HEK293T (cell line): Measurements from ENCODE around the gene CAPZA1.
"Not testable (repeated sequence)": the region's sequence is repeated elsewhere in the genome, so short reads cannot be mapped to it uniquely, and the experiment has no call there.

Experiments
- CTCF ChIA-PET: fragments of 350-600 bp; formaldehyde crosslinking; extraction: SDS; loops from one replicate; lab custom pipeline; 2021; ENCODE audit warnings: antibody characterized with exemption, inconsistent platforms; lab: Yijun Ruan, JAX
- POLR2A ChIA-PET: fragments of 350-600 bp; formaldehyde crosslinking; extraction: SDS; loops from one replicate; lab custom pipeline; 2020; ENCODE audit warnings: antibody characterized with exemption, inconsistent platforms; lab: Yijun Ruan, JAX
- DNase-seq: peaks from one replicate; pipeline ENCODE4 v3.0.0; 2012; ENCODE audit warnings: mixed read lengths; ENCODE audit errors: extremely low spot score
- ARNT ChIP-seq: fragments of 450-650 bp; IDR thresholded peaks from 2 replicates; pipeline ENCODE4 v1.6.1; 2017; ENCODE audit warnings: mild to moderate bottlenecking
- CTBP1 ChIP-seq: fragments of 450-650 bp; IDR thresholded peaks from 2 replicates; pipeline ENCODE4 v1.6.1; 2016; ENCODE audit warnings: borderline replicate concordance
- ELF4 ChIP-seq: fragments of 450-650 bp; IDR thresholded peaks from 2 replicates; pipeline ENCODE4 v1.6.1; 2017; ENCODE audit warnings: antibody characterized with exemption
- FOXA1 ChIP-seq: fragments of 450-650 bp; IDR thresholded peaks from 2 replicates; pipeline ENCODE4 v1.6.1; 2016; ENCODE audit warnings: mild to moderate bottlenecking
- FOXK2 ChIP-seq: fragments of 450-650 bp; IDR thresholded peaks from 2 replicates; pipeline ENCODE4 v1.6.1; 2016; ENCODE audit warnings: mild to moderate bottlenecking
- FOXM1 ChIP-seq: fragments of 450-650 bp; IDR thresholded peaks from 2 replicates; pipeline ENCODE4 v1.6.1; 2017; ENCODE audit warnings: mild to moderate bottlenecking, borderline replicate concordance
- HDGF ChIP-seq: fragments of 450-650 bp; IDR thresholded peaks from 2 replicates; pipeline ENCODE4 v1.6.1; 2017; ENCODE audit warnings: antibody characterized with exemption, borderline replicate concordance
- L3MBTL2 ChIP-seq: fragments of 450-650 bp; conservative IDR thresholded peaks from 2 replicates; pipeline ENCODE4 v1.6.1; 2016; ENCODE audit warnings: mild to moderate bottlenecking
- LEF1 ChIP-seq: fragments of 450-650 bp; IDR thresholded peaks from 2 replicates; pipeline ENCODE4 v1.6.1; 2017; ENCODE audit warnings: mild to moderate bottlenecking, borderline replicate concordance
- NFRKB ChIP-seq: fragments of 450-650 bp; IDR thresholded peaks from 2 replicates; pipeline ENCODE4 v1.6.1; 2016; ENCODE audit warnings: mild to moderate bottlenecking, moderate library complexity
- PKNOX1 ChIP-seq: fragments of 450-650 bp; IDR thresholded peaks from 2 replicates; pipeline ENCODE4 v1.6.1; 2016
- SP1 ChIP-seq: fragments of 450-650 bp; IDR thresholded peaks from 2 replicates; pipeline ENCODE4 v1.6.1; 2017
- SUZ12 ChIP-seq: fragments of 450-650 bp; IDR thresholded peaks from 2 replicates; pipeline ENCODE4 v1.6.1; 2016; ENCODE audit warnings: mild to moderate bottlenecking
- TARDBP ChIP-seq: fragments of 450-650 bp; IDR thresholded peaks from 2 replicates; pipeline ENCODE4 v1.6.1; 2016
- ZNF384 ChIP-seq: fragments of 450-650 bp; IDR thresholded peaks from 2 replicates; pipeline ENCODE4 v1.6.1; 2016

The CAPZA1 gene

GRCh38 chr1:112605633-112606327 lies 13.9 kb upstream of the CAPZA1 start:
- CTCF ChIA-PET: no interaction called here
- POLR2A ChIA-PET: no interaction called here
- DNase-seq: no peak
- TF ChIP-seq FOXM1 (no peak), SUZ12 (no peak), FOXK2 (no peak), LEF1 (no peak), TARDBP (no peak), FOXA1 (no peak), HDGF (no peak)

GRCh38 chr1:112614460-112615065 lies 5.1 kb upstream of the CAPZA1 start:
- TF ChIP-seq ZNF384 (peak; percentile 76), HDGF (no peak)
- peak; percentile 18 for DNase-seq
- POLR2A ChIA-PET: interaction anchor here (1.4 kb wide), 1 partner anchor 219 kb away, joined by 4 read pairs; no protein-coding TSS in a partner anchor
- CTCF ChIA-PET: interaction anchor here (0.7 to 1.9 kb wide), 4 partner anchors 24 to 221 kb away, joined by 3 to 7 read pairs (median 4); partner anchors contain the start of gene MOV10

- POLR2A ChIA-PET: interaction anchor here (0.9 to 2.5 kb wide), 20 partner anchors 8 to 455 kb away, joined by 3 to 22 read pairs (median 6); partner anchors contain the start of genes LRIG2, MOV10 and RHOC
- CTCF ChIA-PET: no interaction called here
- no peak for DNase-seq
- TF ChIP-seq ELF4 (no peak), NFRKB (no peak), SP1 (no peak), ZNF384 (no peak), ARNT (no peak), L3MBTL2 (no peak), CTBP1 (no peak), SUZ12 (no peak), FOXK2 (no peak), HDGF (no peak)
These were observed 1.4 kb upstream of the CAPZA1 start for GRCh38 chr1:112618114-112618720.

- ChIA-PET CTCF (no interaction called here), POLR2A (interaction anchor here (0.6 to 2.5 kb wide), 27 partner anchors 9 to 454 kb away, joined by 3 to 22 read pairs (median 5); partner anchors contain the start of genes LRIG2, MOV10 and RHOC)
- TF ChIP-seq HDGF (no peak), PKNOX1 (peak; percentile 95), ELF4 (peak; percentile 53; the same call in 1 of the 2 replicates), NFRKB (peak; percentile 80; the same call in 1 of the 2 replicates)
- peak; percentile 79 for DNase-seq
These were observed 713 bp upstream of the CAPZA1 start, which contains the start of gene ST7L for GRCh38 chr1:112618721-112619517. Gene ST7L, minus strand, starts transcription at chr1:112619141. Its CDS starts 28 bp downstream, at chr1:112619113.

GRCh38 chr1:112620377-112620695 lies 704 bp downstream of the CAPZA1 start:
- TF ChIP-seq PKNOX1: peak; percentile 63
- no peak for TF ChIP-seq FOXM1
- TF ChIP-seq FOXK2: no peak
- TF ChIP-seq L3MBTL2: no peak
- ChIA-PET POLR2A (interaction anchor here (0.8 to 1.1 kb wide), 2 partner anchors 11 to 54 kb away, joined by 3 read pairs; partner anchors contain the start of gene MOV10), CTCF (no interaction called here)
- peak; percentile 40 for DNase-seq

GRCh38 chr1:112624493-112624892 lies 4.9 kb downstream of the CAPZA1 start:
- DNase-seq, POLR2A ChIA-PET, CTCF ChIA-PET: not testable (repeated sequence)
- peak; percentile 79 for TF ChIP-seq ZNF384

- ChIA-PET CTCF (no interaction called here), POLR2A (no interaction called here)
- no peak for DNase-seq
- TF ChIP-seq ZNF384 (no peak), TARDBP (no peak), FOXM1 (no peak), HDGF (no peak)
These were observed 6.1 kb downstream of the CAPZA1 start for GRCh38 chr1:112625696-112626095.
